NCI-H128 (cell line): ENCODE results near the gene MRAP2.

Experiments
- DNase-seq: peaks from one replicate; lab custom pipeline; 2025; ENCODE audit not compliant: unreplicated experiment; lab: John Stamatoyannopoulos, UW

MRAP2 gene, protein sequence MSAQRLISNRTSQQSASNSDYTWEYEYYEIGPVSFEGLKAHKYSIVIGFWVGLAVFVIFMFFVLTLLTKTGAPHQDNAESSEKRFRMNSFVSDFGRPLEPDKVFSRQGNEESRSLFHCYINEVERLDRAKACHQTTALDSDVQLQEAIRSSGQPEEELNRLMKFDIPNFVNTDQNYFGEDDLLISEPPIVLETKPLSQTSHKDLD

DNA sequence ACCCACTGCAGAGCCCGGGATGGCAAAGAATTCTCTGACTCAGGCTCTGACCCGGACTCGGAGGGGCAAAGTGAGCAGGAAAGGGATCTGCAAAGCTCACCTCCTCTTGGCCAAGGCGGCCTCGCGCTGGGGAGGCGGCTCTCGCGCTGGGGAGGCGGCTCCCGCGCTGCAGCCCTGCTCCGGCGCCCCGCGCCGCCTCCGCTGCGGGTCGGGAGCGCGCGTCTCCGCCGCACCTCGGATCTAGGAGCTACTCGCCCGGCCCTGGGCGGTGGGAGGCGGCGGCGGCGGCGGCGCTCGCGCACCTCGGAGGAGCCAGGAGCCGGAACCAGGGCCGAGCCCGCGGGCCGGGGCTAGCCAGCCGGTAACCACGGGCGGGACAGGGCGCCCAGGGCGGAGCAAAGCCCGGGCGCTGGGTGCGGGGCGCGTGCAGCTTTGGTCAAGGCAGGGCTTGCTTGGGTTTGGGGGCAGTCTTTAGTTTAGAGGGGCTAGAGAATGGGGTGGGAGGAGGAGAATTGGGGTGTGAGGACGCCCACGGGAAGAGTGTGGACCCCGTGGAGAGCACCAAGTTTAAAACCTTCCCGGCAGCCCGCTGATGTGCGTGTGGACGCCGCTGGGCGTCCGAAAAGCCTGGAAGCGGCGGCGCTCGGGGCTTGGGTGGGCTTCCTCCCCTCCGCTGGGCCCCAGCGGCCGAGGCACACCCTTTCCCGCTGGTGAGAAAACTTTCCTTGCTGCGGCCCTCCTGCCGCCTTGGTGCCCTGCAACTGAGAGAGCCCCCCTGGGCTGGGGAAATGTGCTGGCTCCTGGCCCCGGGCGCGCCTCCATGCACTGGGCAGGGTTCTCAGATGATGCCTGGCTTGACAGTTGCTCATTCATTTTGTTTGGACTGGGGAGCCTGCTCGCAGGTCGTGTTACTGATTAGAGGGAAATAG is at the start of gene MRAP2:
MRAP2 (plus strand) TSS at position 250 of the 929 bp plus-strand sequence. CDS start 21,547 bp downstream, outside the sequence.
- no peak for DNase-seq

DNA sequence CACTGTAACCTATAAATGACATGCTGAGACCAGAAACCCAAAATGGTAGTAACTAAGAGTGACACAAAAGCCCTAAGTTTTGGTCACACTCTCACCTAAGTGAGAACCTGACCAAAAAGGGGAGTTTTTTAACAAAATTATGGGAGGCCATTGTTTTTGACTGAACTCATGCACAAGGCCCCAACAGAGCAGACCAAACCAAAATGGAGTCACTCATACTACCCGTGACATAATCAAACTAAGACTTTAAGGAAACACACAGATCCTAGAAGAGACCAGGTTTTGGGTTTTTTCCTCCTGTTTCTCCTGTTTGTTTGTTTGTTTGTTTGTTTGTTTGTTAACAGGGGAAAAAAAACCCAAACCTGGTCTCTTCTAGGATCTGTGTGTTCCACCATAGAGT is 49.2 kb upstream of the MRAP2 start:
- no peak for DNase-seq

DNA sequence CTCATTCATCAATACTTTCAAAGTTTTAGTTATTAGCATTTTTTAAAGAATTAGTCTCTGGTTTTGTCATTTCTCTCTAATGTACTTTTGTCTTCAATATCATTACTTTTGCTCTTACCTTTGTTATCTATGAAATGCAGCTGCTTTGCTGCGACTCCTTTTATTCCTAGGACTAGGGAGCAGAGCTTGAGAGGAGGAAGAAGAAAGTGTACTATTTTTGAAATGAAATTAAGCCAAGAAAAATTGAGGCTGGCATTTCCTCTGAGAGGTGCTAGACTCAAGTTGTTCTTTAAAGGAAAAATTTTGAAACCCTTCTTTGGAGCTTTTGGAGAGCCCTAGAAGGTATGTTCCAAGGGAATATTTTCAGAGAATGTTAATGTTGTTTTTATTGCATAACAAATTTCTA is 48.3 kb upstream of the MRAP2 start:
- DNase-seq: no peak

DNA sequence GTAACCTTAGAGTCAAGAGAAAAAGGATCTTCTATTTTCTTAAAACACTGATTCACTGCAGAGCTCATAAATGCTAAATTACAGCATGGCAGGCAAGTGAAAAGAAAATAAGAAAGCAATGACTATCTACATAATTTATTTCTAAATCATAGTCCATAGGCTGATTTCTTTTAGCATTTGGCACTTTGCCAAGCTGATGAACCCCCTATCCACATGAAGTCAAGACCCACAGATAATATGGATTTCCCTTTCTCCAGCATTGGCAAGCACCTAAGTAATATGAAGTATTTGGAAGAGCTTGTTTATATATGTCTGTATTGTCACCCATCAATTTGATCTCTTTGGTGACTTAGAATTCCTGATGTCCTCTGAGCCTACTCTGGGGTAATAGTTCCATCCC is 47.9 kb upstream of the MRAP2 start:
- no peak for DNase-seq

DNA sequence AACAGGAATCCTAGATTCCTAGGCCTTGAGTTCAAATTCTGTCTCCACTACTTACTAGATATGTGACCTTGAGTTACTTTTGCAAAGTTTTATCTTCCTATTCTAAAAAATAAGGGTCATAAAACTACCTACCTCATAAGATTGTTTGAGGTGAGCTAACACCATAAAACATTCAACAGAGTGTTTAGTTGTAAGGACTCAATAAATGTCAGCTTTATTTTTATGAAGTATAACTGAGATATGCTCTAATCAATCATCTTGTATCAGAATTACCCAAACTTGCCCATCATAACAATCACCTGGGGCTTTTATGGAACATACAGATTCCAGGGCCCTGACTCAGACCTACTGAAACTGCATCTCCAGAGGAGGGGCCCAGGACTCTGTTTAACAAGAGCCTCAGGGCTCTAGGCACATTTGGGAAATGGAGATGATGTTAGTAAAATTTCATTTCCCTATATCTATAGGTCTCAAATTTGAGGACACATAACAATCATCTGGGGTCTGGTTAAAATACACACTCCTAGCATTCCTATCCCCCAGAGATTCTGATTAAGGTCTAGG is 35.5 kb upstream of the MRAP2 start:
- DNase-seq: no peak

DNA sequence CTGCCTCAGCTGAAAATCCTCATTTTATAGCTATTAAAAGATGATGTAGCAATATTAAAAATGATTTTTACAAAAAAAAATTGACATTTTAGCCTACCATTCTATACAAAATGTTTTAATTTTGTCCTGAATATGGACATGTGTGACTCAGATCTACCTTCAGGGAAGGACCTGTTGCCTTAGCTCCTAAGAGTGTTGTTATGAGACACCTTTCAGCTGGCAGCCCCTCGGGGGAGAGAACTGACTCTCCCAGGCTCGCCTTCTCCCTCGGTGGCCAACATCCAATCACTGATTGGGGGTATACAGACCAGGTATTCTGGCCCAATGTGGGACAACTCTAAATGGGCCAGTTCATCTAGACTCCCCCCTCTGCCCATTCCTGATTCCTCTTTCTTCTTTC is 32.5 kb upstream of the MRAP2 start:
- DNase-seq: no peak

DNA sequence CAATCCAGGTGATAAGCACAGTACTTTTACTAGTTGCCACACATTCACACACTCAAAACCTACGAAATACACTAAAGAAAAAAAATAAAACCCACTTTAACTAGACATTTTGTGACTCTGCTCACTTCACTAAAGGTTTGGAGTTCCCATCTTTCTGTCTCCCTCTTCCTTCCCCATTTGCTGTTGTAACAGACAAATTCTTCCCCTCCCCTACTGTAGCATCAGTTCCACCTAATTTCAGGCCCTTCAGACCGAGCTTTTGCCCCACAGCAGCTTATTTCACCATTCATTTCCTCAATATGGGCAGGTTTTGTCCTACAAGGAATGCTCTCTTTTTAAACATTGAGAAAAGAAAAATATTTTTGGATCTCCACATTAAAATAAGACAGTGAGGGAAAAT is 31.3 kb upstream of the MRAP2 start:
- no peak for DNase-seq

DNA sequence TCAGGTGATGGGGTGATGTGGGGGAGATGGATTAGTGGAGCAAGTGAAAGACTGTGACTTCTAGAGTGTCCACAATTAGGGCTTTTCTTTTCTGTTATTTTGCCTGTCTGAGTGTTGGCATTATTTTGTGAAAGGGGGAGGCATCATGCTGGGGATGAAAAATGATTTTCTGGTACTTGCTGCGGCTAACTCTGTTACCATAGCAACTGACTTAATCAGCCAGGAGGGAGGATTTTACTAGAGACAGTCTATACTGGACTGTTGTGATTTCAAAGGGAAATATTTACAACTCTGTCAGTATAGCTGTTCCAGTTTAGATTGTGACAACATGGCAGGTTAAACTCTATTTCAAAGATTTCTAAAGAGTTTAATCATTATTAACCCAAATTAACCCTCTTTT is 30.4 kb upstream of the MRAP2 start:
- no peak for DNase-seq

DNA sequence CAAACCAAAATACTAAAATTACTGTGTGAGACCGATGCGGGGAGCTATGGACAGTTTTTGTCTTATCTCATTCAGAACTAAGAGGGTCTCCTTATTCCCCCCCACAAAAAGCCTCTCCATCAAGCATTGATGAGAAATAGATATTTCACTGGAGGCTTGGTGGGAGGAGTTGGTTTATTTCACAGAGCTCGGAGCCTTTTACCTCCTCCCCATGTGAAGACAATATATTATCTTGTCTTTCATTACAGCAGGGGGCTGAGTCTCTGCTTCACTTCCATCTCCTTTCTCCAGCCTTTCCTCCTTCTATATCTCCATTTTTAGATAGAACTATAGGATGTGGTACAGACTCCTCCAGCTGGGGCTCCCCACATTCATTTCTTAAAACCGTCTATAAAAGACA is 29.9 kb upstream of the MRAP2 start:
- no peak for DNase-seq

DNA sequence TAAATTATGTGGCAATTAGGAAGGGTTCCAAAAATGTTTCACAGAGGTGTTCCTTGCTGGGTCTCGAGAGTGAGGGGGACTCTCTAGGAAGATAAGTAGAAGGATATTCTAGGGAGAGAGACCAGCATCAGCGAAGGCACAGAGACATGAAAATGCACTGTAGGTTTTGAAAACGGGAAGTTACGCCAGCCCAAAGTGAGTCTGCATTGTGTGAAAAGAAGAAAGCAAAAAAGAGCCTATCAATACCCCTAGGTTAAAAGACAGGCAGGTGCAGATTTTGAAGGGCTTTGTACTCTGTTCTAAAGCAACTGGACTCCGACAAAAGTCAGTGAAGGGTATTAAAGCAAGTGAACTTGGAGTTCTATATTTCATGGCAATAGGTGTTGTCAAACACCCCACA is 25.7 kb upstream of the MRAP2 start:
- DNase-seq: no peak

DNA sequence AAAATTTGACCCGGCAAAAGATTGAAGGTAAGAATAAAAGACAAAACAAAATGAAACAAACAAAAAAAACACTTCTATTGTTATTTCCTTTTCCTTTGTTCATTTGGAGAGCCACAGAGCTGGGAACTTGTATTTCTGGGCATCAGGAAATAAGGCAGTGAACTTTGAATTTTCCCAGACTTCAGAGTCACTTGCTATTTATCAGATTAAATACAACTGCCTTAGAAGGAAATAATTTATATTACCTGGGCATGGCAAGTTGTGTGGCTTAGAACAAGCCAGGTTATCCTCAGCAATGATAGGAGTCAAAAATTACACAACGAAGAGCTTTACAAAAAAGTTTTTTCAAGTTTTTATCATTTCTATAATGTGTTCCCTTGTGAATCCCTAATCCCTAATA is 20.2 kb upstream of the MRAP2 start:
- no peak for DNase-seq

DNA sequence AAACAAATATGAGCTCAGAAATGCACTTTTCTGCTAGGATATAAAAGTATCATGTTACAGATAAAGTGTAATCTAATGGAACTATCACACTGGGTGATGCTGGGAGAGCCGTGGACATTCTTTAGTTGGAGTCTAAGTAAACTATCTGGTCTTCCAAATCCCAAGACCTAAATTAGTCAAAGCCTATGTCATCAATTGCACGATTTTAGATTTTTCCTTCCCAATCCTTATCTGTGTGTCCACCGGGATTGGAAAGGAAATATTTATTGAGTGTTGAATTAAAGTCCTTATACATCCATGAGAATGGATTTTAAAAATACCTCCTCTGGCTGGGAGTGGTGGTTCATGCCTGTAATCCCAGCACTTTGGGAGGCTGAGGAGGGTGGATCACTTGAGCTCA is 19.6 kb upstream of the MRAP2 start:
- no peak for DNase-seq

DNA sequence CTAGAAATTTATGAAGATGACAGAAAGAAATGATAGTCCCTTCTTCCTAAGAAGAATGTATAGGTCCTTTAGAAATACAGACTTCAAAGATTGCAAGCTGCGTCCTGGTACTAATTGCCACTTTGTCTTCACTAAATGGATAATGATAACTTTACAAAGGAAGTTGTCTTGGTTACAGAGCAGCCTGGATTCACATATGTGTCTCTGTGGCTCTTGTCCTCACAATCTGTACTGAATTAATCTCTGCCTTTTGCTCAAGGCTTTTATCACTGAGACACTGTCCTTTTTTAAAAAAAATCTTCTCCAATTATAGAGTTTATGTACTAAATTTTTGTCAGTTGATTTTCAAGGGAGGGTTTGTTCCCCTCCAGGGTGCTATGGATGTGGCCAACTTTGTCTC is 17.5 kb upstream of the MRAP2 start:
- DNase-seq: no peak

DNA sequence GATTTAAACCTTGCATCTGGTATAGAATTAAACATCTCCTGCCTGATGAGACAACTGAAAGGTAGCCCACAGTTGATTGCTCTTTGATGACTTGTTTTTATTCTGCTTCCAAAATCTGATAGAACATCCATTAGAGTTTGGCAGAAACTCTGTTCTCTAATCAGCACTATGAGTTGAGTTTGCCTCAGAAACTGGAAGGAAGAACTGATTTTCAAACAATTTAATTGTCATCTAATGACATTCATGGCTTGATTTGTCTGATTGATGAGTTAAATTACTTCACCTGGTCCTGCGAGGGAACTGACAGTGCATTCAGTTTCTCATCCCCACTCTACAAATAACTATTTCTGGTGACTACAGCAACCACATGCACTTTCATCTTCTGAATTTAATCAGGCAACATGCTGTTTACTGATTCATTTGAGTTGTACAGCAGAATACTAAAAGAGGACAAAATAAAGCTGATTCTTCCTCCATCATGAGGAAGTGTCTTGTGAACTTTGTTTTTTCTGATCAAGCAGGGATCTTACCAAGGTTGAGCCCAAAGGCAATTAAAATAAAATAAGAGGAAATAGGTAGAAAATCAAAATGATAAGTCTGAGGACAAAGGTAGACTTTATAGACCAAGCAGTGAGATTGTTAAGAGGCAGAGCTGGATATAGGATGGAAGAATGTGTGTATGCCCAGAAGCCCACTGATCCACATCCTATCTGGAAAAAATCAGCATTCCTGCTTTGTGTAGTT is 15.7 kb upstream of the MRAP2 start:
- DNase-seq: no peak

DNA sequence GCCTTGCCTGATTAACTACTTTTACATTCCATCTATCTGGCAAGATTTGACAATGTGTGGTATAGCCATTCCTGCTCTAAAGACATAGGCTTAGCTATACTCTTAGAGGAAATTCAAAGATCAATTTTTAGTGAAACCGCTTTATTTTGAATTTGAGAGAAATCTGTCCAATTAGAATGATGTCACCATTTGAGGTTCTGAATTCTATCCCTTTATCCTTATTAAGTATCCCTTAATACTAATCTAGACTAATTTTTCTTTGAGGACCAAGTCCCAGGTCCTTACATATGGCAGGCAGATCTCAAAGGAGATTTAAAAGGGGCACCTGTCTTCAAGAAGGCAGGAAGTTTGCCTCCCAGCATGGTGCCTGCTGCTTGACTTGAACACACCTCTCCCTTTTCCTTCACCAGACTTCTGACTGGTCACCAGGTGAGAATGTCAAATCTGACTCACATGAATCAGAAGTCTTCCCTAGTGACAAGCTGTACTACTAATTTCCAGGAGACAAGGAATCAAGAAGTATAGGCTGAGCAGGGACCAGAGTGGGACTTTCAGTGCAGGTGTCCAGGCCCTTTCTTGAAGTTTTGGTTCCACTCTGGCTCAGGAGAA is 15.0 kb upstream of the MRAP2 start:
- DNase-seq: no peak

DNA sequence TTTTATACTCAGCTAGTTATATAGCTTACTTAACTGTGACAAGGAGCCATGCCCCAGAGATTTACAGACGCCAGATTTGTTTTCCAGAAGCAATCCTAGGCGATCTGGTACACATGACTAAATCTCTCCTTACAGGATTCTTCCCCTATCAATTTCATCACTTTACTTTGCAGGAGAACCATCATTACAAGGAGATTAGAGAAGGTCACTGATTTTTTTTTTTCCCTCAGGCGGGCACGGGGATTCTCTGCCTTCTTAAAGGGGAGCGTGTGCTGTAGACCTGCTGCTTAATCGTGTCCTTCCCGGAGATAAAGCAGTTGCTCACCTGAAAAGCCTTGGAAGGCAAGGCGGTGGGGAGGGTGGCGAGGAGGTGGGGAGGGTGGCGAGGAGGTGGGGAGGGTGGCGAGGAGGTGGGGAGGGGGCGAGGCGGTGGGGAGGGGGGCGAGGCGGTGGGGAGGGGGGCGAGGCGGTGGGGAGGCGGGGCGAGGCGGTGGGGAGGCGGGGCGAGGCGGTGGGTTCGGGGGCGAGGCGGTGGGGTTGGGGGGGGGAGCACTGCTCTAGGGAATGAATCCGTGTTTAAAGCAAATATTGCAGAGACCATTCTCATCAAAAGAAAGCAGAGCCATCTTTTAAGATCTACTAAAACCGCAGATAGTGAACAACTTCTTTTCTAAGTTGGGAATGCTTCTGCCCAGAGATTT is 14.3 kb upstream of the MRAP2 start:
- no peak for DNase-seq

DNA sequence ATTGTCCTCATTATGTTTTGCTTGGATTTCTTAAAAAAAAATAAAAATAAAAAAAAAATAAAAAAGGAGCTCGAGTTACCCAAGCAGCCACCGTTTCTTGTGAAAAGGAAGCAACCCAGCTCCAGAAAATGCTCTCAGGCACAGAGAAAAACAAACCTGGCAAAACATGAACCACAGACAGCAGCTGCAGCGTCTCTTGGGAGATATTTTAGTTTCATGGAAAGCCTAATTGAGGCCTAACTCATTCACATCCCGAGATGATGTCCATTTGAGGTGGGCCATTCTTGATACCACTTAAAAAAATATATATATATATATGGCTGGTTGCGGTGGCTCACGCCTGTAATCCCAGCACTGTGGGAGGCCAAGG is 13.7 kb upstream of the MRAP2 start:
- no peak for DNase-seq

DNA sequence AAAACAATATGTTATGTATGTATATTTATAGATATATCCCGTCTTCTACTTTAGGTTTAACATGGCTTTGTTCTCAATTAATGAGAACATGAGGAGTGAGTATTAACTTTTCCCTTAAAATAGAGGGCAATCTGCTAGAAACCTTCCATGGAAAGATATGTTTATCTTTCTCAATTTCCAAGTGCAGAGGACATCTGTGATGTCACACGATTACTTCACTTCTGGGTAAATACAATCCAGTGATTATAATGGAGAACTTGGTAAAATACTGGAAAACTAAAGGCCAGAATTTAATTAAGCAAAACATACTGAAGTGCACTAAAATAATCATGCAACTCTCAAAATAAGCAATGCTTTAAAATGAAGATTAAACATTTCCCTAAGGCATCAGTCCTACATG is 11.9 kb upstream of the MRAP2 start:
- no peak for DNase-seq

DNA sequence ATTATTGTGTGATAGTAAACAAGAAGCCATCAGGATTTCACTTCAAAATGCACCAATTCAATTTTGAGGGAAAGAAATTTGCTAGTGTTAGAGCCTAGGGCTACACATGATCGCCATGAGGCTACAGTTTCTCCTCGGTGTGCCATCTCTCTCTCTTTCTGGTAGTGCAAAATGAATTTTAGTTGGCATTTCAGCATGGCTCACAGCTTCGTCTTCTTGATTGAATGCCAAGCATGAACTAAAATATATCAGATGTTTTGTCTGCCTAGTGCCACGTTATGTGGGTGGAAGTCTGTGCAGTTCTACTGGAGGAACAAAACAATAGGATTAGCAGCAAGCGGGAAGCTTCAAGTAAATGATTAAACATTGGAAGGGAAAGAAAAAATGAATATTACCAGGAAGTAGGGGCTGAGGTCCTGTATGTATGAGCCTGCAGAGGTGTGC is 6.8 kb upstream of the MRAP2 start:
- no peak for DNase-seq

DNA sequence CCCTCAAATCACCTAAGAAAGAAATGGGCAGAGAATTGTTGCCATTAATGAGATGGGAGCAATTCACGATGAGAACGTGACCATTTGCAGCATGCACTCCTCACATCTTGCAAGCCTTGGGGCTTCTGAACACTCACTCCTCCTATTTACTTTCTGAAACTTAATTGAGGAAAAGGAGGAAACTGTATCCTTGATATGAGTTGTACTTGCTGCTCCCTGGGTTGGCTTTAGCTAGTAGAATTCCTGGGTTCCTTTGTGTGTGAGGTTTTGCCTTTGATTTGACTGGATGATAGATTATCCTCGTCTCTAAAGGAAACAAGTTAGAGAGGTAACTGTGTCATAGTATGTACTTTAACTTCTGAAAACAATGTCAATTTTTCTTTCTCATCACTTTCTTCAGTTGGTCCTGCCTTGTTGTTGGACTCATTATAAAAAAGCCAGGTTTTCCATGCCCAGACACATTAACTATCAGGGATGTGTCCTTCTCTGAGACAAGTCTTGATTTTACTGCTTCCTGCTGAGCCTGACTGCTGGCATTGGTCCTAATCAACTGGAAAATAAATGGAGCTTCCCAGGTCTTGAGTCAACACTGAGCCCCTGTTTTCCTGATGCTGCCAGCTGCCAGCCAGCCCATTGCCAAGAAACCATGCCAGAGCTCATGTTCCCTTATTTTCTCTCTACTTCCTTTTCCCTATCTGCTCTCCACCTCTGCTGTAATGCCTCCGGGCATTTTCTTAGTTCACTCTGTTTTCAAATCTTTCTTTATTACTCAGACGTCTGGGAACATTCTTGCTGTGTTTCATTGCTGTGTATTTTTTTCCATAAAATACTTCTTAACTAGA is 6.0 kb upstream of the MRAP2 start:
- peak; percentile 27 for DNase-seq
